SK-N-SH (cell line): ENCODE results near the gene PPFIBP2. TPM values are rescaled to one million over a fixed set of nuclear protein-coding genes. Genes with fewer than 3 reads are reported as not detected.

Experiments
- CTCF ChIA-PET: fragments of 300-600, 350-600 bp; formaldehyde crosslinking; extraction: SDS; loops from one replicate; lab custom pipeline; 2021; lab: Yijun Ruan, JAX
- POLR2A ChIA-PET: fragments of 350-600 bp; sonication (Branson Sonifier 250); formaldehyde crosslinking; extraction: SDS; loops from one replicate; lab custom pipeline; 2020; ENCODE audit warnings: antibody characterized with exemption, inconsistent platforms; lab: Yijun Ruan, JAX
- DNase-seq: peaks from one replicate; pipeline ENCODE4 v3.0.0; 2012
- H2AFZ ChIP-seq: fragments of 200-600 bp; sonication (generic); 2 replicates; pipeline ENCODE4 v1.8.1; 2016; ENCODE audit warnings: antibody characterized with exemption, mild to moderate bottlenecking, low read depth
- H3F3A ChIP-seq: fragments of 200-600 bp; sonication (generic); replicated peaks from 2 replicates; pipeline ENCODE3; 2016; ENCODE audit warnings: antibody characterized with exemption, mild to moderate bottlenecking; ENCODE audit not compliant: insufficient read depth
- H3K27ac ChIP-seq, 2 experiments: fragments of 200-500 bp in 1 of 2; fragments of 200-600 bp in 1 of 2; sonication (Bioruptor generic) in 1 of 2; sonication (generic), shearing (Covaris generic) in 1 of 2; 2 replicates each; pipeline versions ENCODE4 v1.5.1 to v1.6.1; 2014 to 2016; ENCODE audit warnings: low read depth in 2 of 2, inconsistent platforms in 1 of 2, low read length in 1 of 2, mild to moderate bottlenecking in 1 of 2, mixed read lengths in 1 of 2
- H3K27me3 ChIP-seq: fragments of 200-600 bp; sonication (generic), shearing (Covaris generic); 2 replicates; pipeline ENCODE4 v1.6.1; 2016; ENCODE audit warnings: mixed run types; ENCODE audit not compliant: insufficient read depth
- H3K36me3 ChIP-seq, 2 experiments: fragments of 200-500 bp in 1 of 2; fragments of 200-600 bp in 1 of 2; sonication (Bioruptor generic) in 1 of 2; sonication (generic) in 1 of 2; replicated peaks in 1 of 2; 2 replicates each; pipeline versions ENCODE3 to v1.5.1; 2014 to 2016; ENCODE audit warnings: low read length in 1 of 2, mild to moderate bottlenecking in 1 of 2; ENCODE audit not compliant: insufficient read depth in 2 of 2, control insufficient read depth in 1 of 2
- H3K4me1 ChIP-seq, 2 experiments: fragments of 200-500 bp in 1 of 2; fragments of 200-600 bp in 1 of 2; sonication (Bioruptor generic) in 1 of 2; sonication (generic), shearing (Covaris generic) in 1 of 2; 2 replicates each; pipeline versions ENCODE4 v1.5.1 to v1.6.1; 2014 to 2016; ENCODE audit warnings: low read depth in 1 of 2, low read length in 1 of 2, mixed run types in 1 of 2; ENCODE audit not compliant: insufficient read depth in 2 of 2, control insufficient read depth in 1 of 2
- H3K4me2 ChIP-seq: fragments of 200-600 bp; sonication (generic), shearing (Covaris generic); 2 replicates; pipeline ENCODE4 v1.6.1; 2017; ENCODE audit warnings: mixed run types
- H3K4me3 ChIP-seq, 2 experiments: fragments of 200-500 bp in 1 of 2; fragments of 200-600 bp in 1 of 2; sonication (Bioruptor generic) in 1 of 2; sonication (generic), shearing (Covaris generic) in 1 of 2; 2 replicates each; pipeline versions ENCODE4 v1.5.1 to v1.8.1; 2014 to 2016; ENCODE audit warnings: low read depth in 2 of 2, inconsistent platforms in 1 of 2, low read length in 1 of 2, mild to moderate bottlenecking in 1 of 2, mixed read lengths in 1 of 2, moderate library complexity in 1 of 2
- H3K79me2 ChIP-seq: fragments of 200-600 bp; sonication (generic); 2 replicates; pipeline ENCODE4 v1.8.1; 2017; ENCODE audit warnings: mild to moderate bottlenecking; ENCODE audit not compliant: insufficient read depth
- H3K9ac ChIP-seq: fragments of 200-600 bp; sonication (generic); 2 replicates; pipeline ENCODE4 v1.6.1; 2017; ENCODE audit warnings: mixed run types
- H3K9me2 ChIP-seq: fragments of 200-600 bp; sonication (generic); 2 replicates; pipeline ENCODE4 v1.6.1; 2017; ENCODE audit warnings: mixed run types
- H3K9me3 ChIP-seq: fragments of 200-600 bp; sonication (generic); 2 replicates; pipeline ENCODE4 v1.6.1; 2017; ENCODE audit warnings: mixed run types, mild to moderate bottlenecking, moderate library complexity
- H4K20me1 ChIP-seq: fragments of 200-600 bp; sonication (generic); 2 replicates; pipeline ENCODE4 v1.6.1; 2017; ENCODE audit warnings: mild to moderate bottlenecking, mixed run types; ENCODE audit not compliant: insufficient read depth
- CTCF ChIP-seq: fragments of 200-600 bp; sonication (generic); IDR thresholded peaks from 2 replicates; pipeline ENCODE4 v1.6.1; 2017; ENCODE audit warnings: antibody characterized with exemption, mild to moderate bottlenecking, moderate library complexity
- ELF1 ChIP-seq: IDR thresholded peaks from 2 replicates; pipeline ENCODE4 v1.4.0; 2012
- EP300 ChIP-seq, 2 experiments: IDR thresholded peaks; 2 replicates each; pipeline versions ENCODE4 v1.4.0 to v1.6.1; 2012; ENCODE audit warnings: borderline replicate concordance in 1 of 2, low read depth in 1 of 2, low read length in 1 of 2
- FOSL2 ChIP-seq: IDR thresholded peaks from 2 replicates; pipeline ENCODE4 v1.4.0; 2012; ENCODE audit warnings: low read depth, mild to moderate bottlenecking, moderate library complexity, borderline replicate concordance
- FOXJ3 ChIP-seq: sonication (generic); formaldehyde crosslinking; IDR thresholded peaks from 2 replicates; pipeline ENCODE4 v1.5.1; 2020; ENCODE audit warnings: mild to moderate bottlenecking, missing genetic modification reagents
- FOXM1 ChIP-seq: IDR thresholded peaks from 2 replicates; pipeline ENCODE4 v1.4.0; 2012; ENCODE audit warnings: low read depth, mild to moderate bottlenecking
- GABPA ChIP-seq: IDR thresholded peaks from 2 replicates; pipeline ENCODE4 v1.4.0; 2012; ENCODE audit warnings: low read depth, mild to moderate bottlenecking
- JUND ChIP-seq: IDR thresholded peaks from 2 replicates; pipeline ENCODE4 v1.4.0; 2012
- MAX ChIP-seq: IDR thresholded peaks from 2 replicates; pipeline ENCODE4 v1.4.0; 2012; ENCODE audit warnings: low read depth
- MEF2A ChIP-seq: IDR thresholded peaks from 2 replicates; pipeline ENCODE4 v1.4.0; 2012; ENCODE audit warnings: low read depth, borderline replicate concordance
- MXI1 ChIP-seq: IDR thresholded peaks from 2 replicates; pipeline ENCODE4 v1.6.1; 2012; ENCODE audit warnings: mild to moderate bottlenecking, low read depth, low read length, improper control_type of control experiment
- POLR2AphosphoS5 ChIP-seq: IDR thresholded peaks from 2 replicates; pipeline ENCODE4 v1.6.1; 2012; ENCODE audit warnings: low read depth, low read length
- RCOR1 ChIP-seq: fragments of 150-350 bp; IDR thresholded peaks from 2 replicates; pipeline ENCODE4 v1.6.1; 2017; ENCODE audit warnings: antibody characterized with exemption, low read length
- REST ChIP-seq: IDR thresholded peaks from 2 replicates; pipeline ENCODE4 v1.6.1; 2012; ENCODE audit warnings: mild to moderate bottlenecking, low read depth, low read length, moderate library complexity
- RFX5 ChIP-seq: IDR thresholded peaks from 2 replicates; pipeline ENCODE4 v1.6.1; 2012; ENCODE audit warnings: mild to moderate bottlenecking, improper control_type of control experiment, low read length
- RXRA ChIP-seq: IDR thresholded peaks from 2 replicates; pipeline ENCODE4 v1.4.0; 2012; ENCODE audit warnings: low read depth, mild to moderate bottlenecking, borderline replicate concordance
- SMC3 ChIP-seq: IDR thresholded peaks from 2 replicates; pipeline ENCODE4 v1.6.1; 2012; ENCODE audit warnings: low read depth, low read length, improper control_type of control experiment
- TCF12 ChIP-seq: IDR thresholded peaks from 2 replicates; pipeline ENCODE4 v1.4.0; 2012
- TEAD4 ChIP-seq: IDR thresholded peaks from 2 replicates; pipeline ENCODE4 v1.4.0; 2012; ENCODE audit warnings: mild to moderate bottlenecking, borderline replicate concordance; ENCODE audit not compliant: insufficient read depth
- YY1 ChIP-seq: IDR thresholded peaks from 2 replicates; pipeline ENCODE4 v1.4.0; 2012; ENCODE audit warnings: low read depth, mild to moderate bottlenecking
- WGBS: methylation state at CpG from one replicate; pipeline ENCODE4 v1.1.6; 2017; ENCODE audit warnings: low lambda C conversion rate; 5-methylcytosine and 5-hydroxymethylcytosine counted together
- polyA plus RNA-seq, 3 experiments: library from polyadenylated mRNA; depleted of rRNA; stranded (reverse); fragments of >200 nt; gene quantifications; 2 replicates each; pipeline ENCODE4 v1.2.3, GENCODE V29; 2012

The PPFIBP2 gene
- polyA plus RNA-seq, 1 of the 3 experiments (the other 2 are of a cell fraction): 0.67 TPM

GRCh38 chr11:7609521-7609920, 95.7 kb downstream of the PPFIBP2 start:
- POLR2A ChIA-PET: no interaction called here
- Histone ChIP-seq H3F3A (no peaks in the 10 kb centered on the region), H3K79me2 (no peaks in the 10 kb centered on the region), H3K9ac (no peak overlapping the region), H3K27me3 (no peaks in the 10 kb centered on the region), H3K4me1 (peaks cover 0 to 6% of the 10 kb centered on the region in 2 experiments; a peak in 2 of 4 replicates), H4K20me1 (no peaks in the 10 kb centered on the region), H3K9me2 (no peaks in the 10 kb centered on the region), H3K36me3 (peaks cover 0 to 2% of the 10 kb centered on the region in 2 experiments), H2AFZ (no peak overlapping the region), H3K27ac (no peak overlapping the region), H3K4me3 (no peak overlapping the region), H3K4me2 (no peak overlapping the region), H3K9me3 (no peaks in the 10 kb centered on the region)
- TF ChIP-seq TEAD4 (no peak), SMC3 (no peak), JUND (no peak), REST (no peak), FOSL2 (no peak), GABPA (no peak), MXI1 (no peak), FOXM1 (no peak)
- no peak for DNase-seq
- CTCF ChIA-PET: no interaction called here

DNA sequence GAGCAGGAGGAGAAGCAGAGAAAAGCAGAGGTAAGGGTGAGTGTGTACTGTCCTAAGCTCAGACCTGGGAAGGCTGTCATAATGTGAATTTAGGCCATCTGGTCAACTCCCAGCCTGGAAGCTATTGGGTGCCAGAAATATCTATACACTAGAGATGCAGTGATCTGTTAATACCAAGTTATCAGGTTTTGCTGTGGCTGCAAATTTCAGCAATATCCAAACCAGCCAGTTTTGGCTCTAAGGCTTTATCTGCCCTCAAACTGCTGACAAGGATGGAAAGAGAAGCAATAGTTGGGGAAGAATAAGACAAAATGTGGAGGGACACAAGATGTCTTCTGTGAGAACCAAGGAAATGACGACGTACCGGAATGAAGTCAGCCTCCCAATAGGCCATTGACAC, 96.6 kb downstream of the PPFIBP2 start:
- Histone ChIP-seq H4K20me1 (no peaks in the 10 kb centered on the region), H3K4me1 (peaks cover 0 to 6% of the 10 kb centered on the region in 2 experiments; a peak in 2 of 4 replicates), H3K4me2 (no peak overlapping the region), H3K36me3 (peaks cover 0 to 2% of the 10 kb centered on the region in 2 experiments), H3K27me3 (no peaks in the 10 kb centered on the region), H3K79me2 (no peaks in the 10 kb centered on the region), H3F3A (no peaks in the 10 kb centered on the region), H3K27ac (no peak overlapping the region), H3K9ac (no peak overlapping the region), H3K9me3 (no peaks in the 10 kb centered on the region), H2AFZ (no peak overlapping the region), H3K4me3 (no peak overlapping the region), H3K9me2 (no peaks in the 10 kb centered on the region)
- 90% methylated on average over 3 of the region's 3 CpGs for WGBS
- CTCF ChIA-PET: interaction anchor here (1.5 kb wide), 1 partner anchor 39 kb away, joined by 4 read pairs; no protein-coding TSS in a partner anchor
- POLR2A ChIA-PET: no interaction called here
- DNase-seq: no peak
- TF ChIP-seq RXRA (no peak), TCF12 (no peak), EP300 (IDR thresholded peaks at IDR 0.05; ENCODE audit: borderline replicate concordance in 1 of 2, low read depth in 1 of 2, low read length in 1 of 2) (no peak), ELF1 (no peak), RFX5 (no peak), GABPA (no peak), YY1 (no peak), REST (no peak), MAX (no peak), CTCF (no peak), RCOR1 (no peak), MXI1 (no peak), SMC3 (no peak), POLR2AphosphoS5 (no peak), FOXJ3 (CRISPR knock-in tag) (no peak), MEF2A (no peak)
